Glutamatergic neuron (in vitro differentiated cells): ENCODE results near the gene CEMIP2. TPM values are rescaled to one million over a fixed set of nuclear protein-coding genes. Genes with fewer than 3 reads are reported as not detected.

ENCODE experiments used
- DNase-seq: peaks from one replicate; pipeline ENCODE4 v3.0.0; 2022
- H3K27ac Mint-ChIP-seq: one replicate; pipeline ENCODE4 v1.8.0; 2020; ENCODE audit warnings: mild to moderate bottlenecking, mixed read lengths, inconsistent platforms; ENCODE audit not compliant: unreplicated experiment
- H3K27me3 Mint-ChIP-seq: one replicate; pipeline ENCODE4 v1.8.0; 2020; ENCODE audit warnings: mild to moderate bottlenecking, moderate library complexity, mixed read lengths, inconsistent platforms; ENCODE audit not compliant: unreplicated experiment
- H3K36me3 Mint-ChIP-seq: one replicate; pipeline ENCODE4 v1.8.0; 2020; ENCODE audit warnings: mild to moderate bottlenecking, mixed read lengths, inconsistent platforms; ENCODE audit not compliant: unreplicated experiment
- H3K4me1 Mint-ChIP-seq: one replicate; pipeline ENCODE4 v1.8.0; 2020; ENCODE audit warnings: mild to moderate bottlenecking, low read depth, mixed read lengths, inconsistent platforms; ENCODE audit not compliant: unreplicated experiment
- H3K4me3 Mint-ChIP-seq: one replicate; pipeline ENCODE4 v1.8.0; 2020; ENCODE audit warnings: mild to moderate bottlenecking, mixed read lengths, inconsistent platforms; ENCODE audit not compliant: unreplicated experiment
- H3K9me3 Mint-ChIP-seq: one replicate; pipeline ENCODE4 v1.8.0; 2020; ENCODE audit warnings: mild to moderate bottlenecking, moderate library complexity, mixed read lengths, inconsistent platforms; ENCODE audit not compliant: unreplicated experiment
- CTCF ChIP-seq: fragments of 200-600 bp; sonication (generic); IDR thresholded peaks from one replicate; pipeline ENCODE4 v1.5.0; 2021; ENCODE audit not compliant: partially characterized antibody, unreplicated experiment
- total RNA-seq: library from RNA; stranded (reverse); fragmentation: NEBNext Ultra II Directional; extraction: Animal tissue kit (Norgen Biotek cat#: 25700); gene quantifications from one replicate; pipeline ENCODE4 v1.2.1, GENCODE V29; 2021; ENCODE audit not compliant: unreplicated experiment

CEMIP2 gene
- total RNA-seq, 1 donor from 2014 or later, result 122 TPM

GRCh38 chr9:71741926-71742648 is 26.2 kb downstream of the CEMIP2 start:
- no peak for TF ChIP-seq CTCF
- Mint-ChIP-seq H3K9me3 (no peaks in the 10 kb centered on the region), H3K36me3 (peaks cover 6% of the 10 kb centered on the region)

GRCh38 chr9:71740199-71740598 is 28.1 kb downstream of the CEMIP2 start:
- no peaks in the 10 kb centered on the region for H3K27me3 Mint-ChIP-seq
- no peaks in the 10 kb centered on the region for H3K9me3 Mint-ChIP-seq
- no peak overlapping the region for H3K27ac Mint-ChIP-seq
- H3K36me3 Mint-ChIP-seq, result peaks cover 4% of the 10 kb centered on the region
- no peak for TF ChIP-seq CTCF
- no peak overlapping the region for H3K4me3 Mint-ChIP-seq
- peaks cover 2% of the 10 kb centered on the region for H3K4me1 Mint-ChIP-seq
- no peak for DNase-seq

More at GRCh38 chr9:71741926-71742648, 26.2 kb downstream of the CEMIP2 start:
- DNase-seq, result no peak
- no peak overlapping the region for H3K4me3 Mint-ChIP-seq
- peaks cover 2% of the 10 kb centered on the region for H3K4me1 Mint-ChIP-seq
- no peaks in the 10 kb centered on the region for H3K27me3 Mint-ChIP-seq
- no peak overlapping the region for H3K27ac Mint-ChIP-seq

- Mint-ChIP-seq H3K27ac (no peak overlapping the region), H3K27me3 (no peaks in the 10 kb centered on the region), H3K36me3 (no peaks in the 10 kb centered on the region), H3K9me3 (no peaks in the 10 kb centered on the region), H3K4me1 (peaks cover 2% of the 10 kb centered on the region), H3K4me3 (no peak overlapping the region)
- TF ChIP-seq CTCF, result no peak
- no peak for DNase-seq
Observed at GRCh38 chr9:71737455-71737854, 30.9 kb downstream of the CEMIP2 start.

- Mint-ChIP-seq H3K4me3 (no peak overlapping the region), H3K27me3 (no peaks in the 10 kb centered on the region), H3K36me3 (no peaks in the 10 kb centered on the region), H3K9me3 (no peaks in the 10 kb centered on the region), H3K27ac (no peak overlapping the region), H3K4me1 (no peaks in the 10 kb centered on the region)
- no peak for TF ChIP-seq CTCF
- DNase-seq, result no peak
Observed at GRCh38 chr9:71736236-71736635, 32.1 kb downstream of the CEMIP2 start.

GRCh38 chr9:71734950-71735349 is 33.4 kb downstream of the CEMIP2 start:
- Mint-ChIP-seq H3K9me3 (peaks cover under 1% of the 10 kb centered on the region), H3K27ac (no peak overlapping the region), H3K4me3 (no peak overlapping the region), H3K36me3 (peaks cover 2% of the 10 kb centered on the region), H3K4me1 (no peaks in the 10 kb centered on the region), H3K27me3 (no peaks in the 10 kb centered on the region)
- TF ChIP-seq CTCF, result no peak
- DNase-seq, result no peak
